SU-DHL-6 (cell line): ENCODE measurements around the gene CHD2.
"Not testable (repeated sequence)": the region's sequence is repeated elsewhere in the genome, so short reads cannot be mapped to it uniquely, and the experiment has no call there.

Experiments
- H2AFZ ChIP-seq: fragments of 200-600 bp; sonication (generic); 2 replicates; pipeline ENCODE4 v1.6.1; 2014; ENCODE audit warnings: low read depth, mild to moderate bottlenecking, moderate library complexity, mixed read lengths, antibody characterized with exemption, low read length; ENCODE audit not compliant: severe bottlenecking
- H3F3A ChIP-seq: fragments of 200-600 bp; shearing (Covaris generic); 2 replicates; pipeline ENCODE4 v1.6.0; 2016; ENCODE audit warnings: antibody characterized with exemption, mild to moderate bottlenecking; ENCODE audit not compliant: insufficient read depth
- H3K27ac ChIP-seq: fragments of 200-600 bp; sonication (generic); 2 replicates; pipeline ENCODE4 v1.5.1; 2016; ENCODE audit warnings: low read depth, mild to moderate bottlenecking, low read length, moderate library complexity, mixed read lengths
- H3K27me3 ChIP-seq: fragments of 200-600 bp; sonication (generic), shearing (Covaris generic); 2 replicates; pipeline ENCODE4 v1.6.0; 2014; ENCODE audit warnings: mild to moderate bottlenecking, low read length
- H3K36me3 ChIP-seq: fragments of 200-600 bp; sonication (generic); 2 replicates; pipeline ENCODE4 v1.6.1; 2014; ENCODE audit warnings: mild to moderate bottlenecking, low read length, mixed read lengths
- H3K4me2 ChIP-seq: fragments of 300-600, 200-600 bp; shearing (Covaris generic), sonication (generic); 2 replicates; pipeline ENCODE4 v1.6.0; 2014; ENCODE audit warnings: low read length, low read depth, mild to moderate bottlenecking; ENCODE audit not compliant: poor library complexity, severe bottlenecking
- H3K4me3 ChIP-seq: fragments of 200-600 bp; sonication (generic); 2 replicates; pipeline ENCODE4 v1.5.1; 2014; ENCODE audit warnings: antibody characterized with exemption, low read length, mild to moderate bottlenecking, mixed read lengths; ENCODE audit not compliant: insufficient read depth, poor library complexity, severe bottlenecking
- H3K79me2 ChIP-seq: fragments of 200-600 bp; sonication (generic); 2 replicates; pipeline ENCODE4 v1.6.1; 2014; ENCODE audit warnings: mild to moderate bottlenecking, low read length, moderate library complexity; ENCODE audit not compliant: insufficient read depth
- H3K9ac ChIP-seq: fragments of 200-600 bp; sonication (generic); 2 replicates; pipeline ENCODE4 v1.7.0; 2014; ENCODE audit warnings: mild to moderate bottlenecking, low read length
- H3K9me2 ChIP-seq: fragments of 200-600 bp; sonication (generic); replicated peaks from 2 replicates; pipeline ENCODE4 v1.6.1; 2014; ENCODE audit warnings: low read length; ENCODE audit not compliant: insufficient read depth
- H3K9me3 ChIP-seq: fragments of 200-600 bp; sonication (generic); 2 replicates; pipeline ENCODE4 v1.6.1; 2014; ENCODE audit warnings: low read length, mixed read lengths; ENCODE audit not compliant: insufficient read depth
- H4K20me1 ChIP-seq: fragments of 200-600 bp; sonication (generic); 2 replicates; pipeline ENCODE4 v1.6.1; 2014; ENCODE audit warnings: low read depth, mild to moderate bottlenecking, antibody characterized with exemption, low read length, moderate library complexity, mixed read lengths
- EZH2phosphoT487 ChIP-seq: fragments of 200-600 bp; sonication (generic), shearing (Covaris generic); conservative IDR thresholded peaks from 2 replicates; pipeline ENCODE4 v1.6.1; 2018; ENCODE audit warnings: mild to moderate bottlenecking, antibody characterized with exemption, low read length, moderate library complexity, mixed read lengths
- TF ChIP-seq, protein P1 (sequence below): fragments of 200-600 bp; sonication (generic); IDR thresholded peaks from one replicate; pipeline ENCODE4 v1.5.1; 2017; ENCODE audit warnings: antibody characterized with exemption, mild to moderate bottlenecking, low read length, moderate library complexity; ENCODE audit not compliant: insufficient read depth, poor library complexity, severe bottlenecking

CHD2 gene

DNA sequence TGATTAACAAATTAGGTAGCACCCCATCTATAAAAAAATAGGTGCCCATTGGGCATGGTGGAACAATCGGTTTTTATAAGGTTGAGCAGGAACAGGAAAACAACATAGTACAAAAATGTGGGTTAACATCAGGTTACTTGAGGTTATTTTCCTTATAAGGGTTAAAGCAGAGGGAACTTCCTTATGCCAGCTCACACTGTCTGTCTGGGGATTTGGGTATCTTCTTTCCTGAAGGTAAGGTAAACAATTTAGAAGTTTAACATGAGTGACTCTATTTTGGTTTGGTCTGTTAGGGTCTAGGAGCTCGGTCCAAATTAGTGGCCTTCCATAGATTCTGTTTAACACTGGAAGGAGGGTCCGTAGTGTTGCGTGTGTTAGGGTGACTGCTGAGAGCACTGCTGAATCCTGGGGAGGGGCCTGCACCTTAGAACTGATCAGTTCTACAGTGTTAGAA lies 14.7 kb downstream of the CHD2 start:
- Histone ChIP-seq H3K9ac (peak overlapping the region; percentile 3), H3K27ac (peak overlapping the region; percentile 79), H3K9me3 (no peaks in the 10 kb centered on the region), H3K27me3 (no peaks in the 10 kb centered on the region), H2AFZ (no peak overlapping the region), H3K9me2 (no peaks in the 10 kb centered on the region), H3K79me2 (peaks cover 91% of the 10 kb centered on the region), H4K20me1 (no peaks in the 10 kb centered on the region), H3K36me3 (0 out of 2 replicates have a peak, but pooled peaks cover 2% of the 10 kb centered on the region), H3K4me2 (peak overlapping the region; percentile 46), H3F3A (peaks cover 48% of the 10 kb centered on the region), H3K4me3 (peak overlapping the region; percentile 13)
- TF ChIP-seq EZH2phosphoT487, result no peak
- TF ChIP-seq, protein P1, sequence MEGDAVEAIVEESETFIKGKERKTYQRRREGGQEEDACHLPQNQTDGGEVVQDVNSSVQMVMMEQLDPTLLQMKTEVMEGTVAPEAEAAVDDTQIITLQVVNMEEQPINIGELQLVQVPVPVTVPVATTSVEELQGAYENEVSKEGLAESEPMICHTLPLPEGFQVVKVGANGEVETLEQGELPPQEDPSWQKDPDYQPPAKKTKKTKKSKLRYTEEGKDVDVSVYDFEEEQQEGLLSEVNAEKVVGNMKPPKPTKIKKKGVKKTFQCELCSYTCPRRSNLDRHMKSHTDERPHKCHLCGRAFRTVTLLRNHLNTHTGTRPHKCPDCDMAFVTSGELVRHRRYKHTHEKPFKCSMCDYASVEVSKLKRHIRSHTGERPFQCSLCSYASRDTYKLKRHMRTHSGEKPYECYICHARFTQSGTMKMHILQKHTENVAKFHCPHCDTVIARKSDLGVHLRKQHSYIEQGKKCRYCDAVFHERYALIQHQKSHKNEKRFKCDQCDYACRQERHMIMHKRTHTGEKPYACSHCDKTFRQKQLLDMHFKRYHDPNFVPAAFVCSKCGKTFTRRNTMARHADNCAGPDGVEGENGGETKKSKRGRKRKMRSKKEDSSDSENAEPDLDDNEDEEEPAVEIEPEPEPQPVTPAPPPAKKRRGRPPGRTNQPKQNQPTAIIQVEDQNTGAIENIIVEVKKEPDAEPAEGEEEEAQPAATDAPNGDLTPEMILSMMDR, result no peak

DNA sequence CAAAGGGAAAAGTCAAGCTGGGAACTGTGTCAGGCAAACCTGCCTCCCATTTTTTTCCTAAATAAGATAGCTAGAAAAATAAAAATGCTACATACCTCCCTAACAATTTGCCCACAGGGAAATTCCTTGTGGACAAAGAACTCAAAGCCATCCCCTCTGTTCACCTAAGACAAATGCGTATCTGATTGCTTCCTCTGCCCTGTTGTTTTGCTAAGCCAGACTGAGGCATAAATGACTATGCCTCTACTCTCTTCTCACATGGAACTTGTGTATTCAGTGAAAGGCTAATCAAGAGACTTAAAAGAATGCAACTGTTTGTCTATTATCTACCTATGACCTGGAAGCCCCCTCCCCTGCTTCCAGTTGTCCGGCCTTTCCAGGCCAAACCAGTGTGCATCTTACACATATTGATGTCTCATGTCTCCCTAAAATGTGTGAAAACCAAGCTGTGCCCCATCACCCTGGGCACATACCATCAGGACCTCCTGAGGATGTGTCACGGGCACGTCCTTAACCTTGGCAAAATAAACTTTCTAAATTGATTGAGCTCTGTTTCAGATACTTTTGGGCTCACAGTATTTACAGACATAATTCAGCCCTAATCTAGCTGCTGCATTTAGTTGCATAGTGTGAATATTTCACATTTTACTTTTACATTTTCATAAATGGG lies 15.8 kb downstream of the CHD2 start:
- Histone ChIP-seq H2AFZ (no peak overlapping the region), H3K9me3 (no peaks in the 10 kb centered on the region), H3K4me2 (no peak overlapping the region), H3K27ac (peak overlapping the region; percentile 79), H3K36me3 (0 out of 2 replicates have a peak, but pooled peaks cover 2% of the 10 kb centered on the region), H3F3A (peaks cover 48% of the 10 kb centered on the region), H3K27me3 (no peaks in the 10 kb centered on the region), H3K9ac (no peak overlapping the region), H3K9me2 (no peaks in the 10 kb centered on the region), H4K20me1 (no peaks in the 10 kb centered on the region), H3K79me2 (peaks cover 91% of the 10 kb centered on the region), H3K4me3 (no peak overlapping the region)
- no peak for TF ChIP-seq EZH2phosphoT487
- TF ChIP-seq, protein P1, result no peak

GRCh38 chr15:92917598-92918407 lies 17.7 kb downstream of the CHD2 start:
- no peak overlapping the region for H3K4me3 ChIP-seq
- H3K27ac ChIP-seq, result peak overlapping the region; percentile 79
- 0 out of 2 replicates have a peak, but pooled peaks cover 2% of the 10 kb centered on the region for H3K36me3 ChIP-seq
- no peaks in the 10 kb centered on the region for H3K9me2 ChIP-seq
- H3K79me2 ChIP-seq, result peaks cover 92% of the 10 kb centered on the region
- no peaks in the 10 kb centered on the region for H3K27me3 ChIP-seq
- no peak overlapping the region for H2AFZ ChIP-seq
- TF ChIP-seq EZH2phosphoT487, result no peak
- TF ChIP-seq, protein P1, result peak; percentile 85
- H4K20me1 ChIP-seq, result no peaks in the 10 kb centered on the region
- H3K9me3 ChIP-seq, result no peaks in the 10 kb centered on the region
- H3K9ac ChIP-seq, result peak overlapping the region; percentile 22; the same call in 1 of the 2 replicates
- H3K4me2 ChIP-seq, result peak overlapping the region; percentile 46
- peaks cover 50% of the 10 kb centered on the region for H3F3A ChIP-seq

DNA sequence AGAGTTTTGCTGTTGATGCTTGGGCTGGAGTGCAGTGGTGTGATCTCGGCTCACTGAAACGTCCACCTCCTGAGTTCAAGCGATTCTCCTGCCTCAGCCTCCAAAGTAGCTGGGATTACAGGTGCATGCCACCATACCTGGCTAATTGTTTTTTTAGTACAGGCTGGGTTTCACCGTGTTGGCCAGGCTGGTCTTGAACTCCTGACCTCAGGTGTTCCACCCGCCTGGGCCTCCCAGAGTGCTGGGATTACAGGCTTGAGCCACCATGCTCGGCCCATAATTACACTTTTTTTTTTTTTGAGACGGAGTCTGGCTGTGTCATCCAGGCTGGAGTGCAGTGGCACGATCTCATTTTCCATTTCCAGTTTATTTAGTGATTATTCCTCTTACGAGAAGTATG lies 18.8 kb downstream of the CHD2 start:
- not testable (repeated sequence) for H3K9me3 ChIP-seq, H3K27me3 ChIP-seq, H2AFZ ChIP-seq, H4K20me1 ChIP-seq, H3K9ac ChIP-seq, H3K9me2 ChIP-seq, H3K36me3 ChIP-seq, H3K27ac ChIP-seq, H3K4me3 ChIP-seq, H3K4me2 ChIP-seq
- H3K79me2 ChIP-seq, result peaks cover 91% of the 10 kb centered on the region
- peaks cover 46% of the 10 kb centered on the region for H3F3A ChIP-seq
